Measurements from ENCODE around the gene ELAPOR1.
"Not testable (repeated sequence)": the region's sequence is repeated elsewhere in the genome, so short reads cannot be mapped to it uniquely, and the experiment has no call there.

The ELAPOR1 gene

GRCh38 chr1:109135940-109136339, 22.0 kb downstream of the ELAPOR1 start:
- no peak for DNase-seq (ENCODE audit: low read depth)

GRCh38 chr1:109136766-109137165, 22.9 kb downstream of the ELAPOR1 start:
- no peak for DNase-seq (ENCODE audit: low read depth)

GRCh38 chr1:109137958-109138357, 24.0 kb downstream of the ELAPOR1 start:
- no peak for DNase-seq (ENCODE audit: low read depth)

- no peak for DNase-seq (ENCODE audit: low read depth)
These were observed 24.4 kb downstream of the ELAPOR1 start for GRCh38 chr1:109138358-109138757.

GRCh38 chr1:109140392-109140791, 26.5 kb downstream of the ELAPOR1 start:
- no peak for DNase-seq (ENCODE audit: low read depth)

- DNase-seq (ENCODE audit: low read depth), result no peak
These were observed 28.3 kb downstream of the ELAPOR1 start for GRCh38 chr1:109142260-109142659.

- DNase-seq (ENCODE audit: low read depth), result not testable (repeated sequence)
These were observed 28.8 kb downstream of the ELAPOR1 start for GRCh38 chr1:109142725-109143124.

- DNase-seq (ENCODE audit: low read depth), result no peak
These were observed 35.2 kb downstream of the ELAPOR1 start for GRCh38 chr1:109148987-109149561.

GRCh38 chr1:109149874-109150601, 36.1 kb downstream of the ELAPOR1 start:
- DNase-seq (ENCODE audit: low read depth), result no peak

GRCh38 chr1:109151146-109151990, 37.5 kb downstream of the ELAPOR1 start:
- no peak for DNase-seq (ENCODE audit: low read depth)

GRCh38 chr1:109152196-109152595, 38.3 kb downstream of the ELAPOR1 start:
- no peak for DNase-seq (ENCODE audit: low read depth)

- DNase-seq (ENCODE audit: low read depth), result no peak
These were observed 43.0 kb downstream of the ELAPOR1 start for GRCh38 chr1:109156916-109157385.

GRCh38 chr1:109158433-109158832, 44.5 kb downstream of the ELAPOR1 start:
- DNase-seq (ENCODE audit: low read depth), result no peak

GRCh38 chr1:109159326-109159725, 45.4 kb downstream of the ELAPOR1 start:
- DNase-seq (ENCODE audit: low read depth), result no peak

- no peak for DNase-seq (ENCODE audit: low read depth)
These were observed 46.3 kb downstream of the ELAPOR1 start for GRCh38 chr1:109160071-109160840.

- DNase-seq (ENCODE audit: low read depth), result no peak
These were observed 48.1 kb downstream of the ELAPOR1 start for GRCh38 chr1:109161858-109162606.

GRCh38 chr1:109162626-109163025, 48.7 kb downstream of the ELAPOR1 start:
- no peak for DNase-seq (ENCODE audit: low read depth)

- DNase-seq (ENCODE audit: low read depth), result no peak
These were observed 49.6 kb downstream of the ELAPOR1 start for GRCh38 chr1:109163551-109163950.
